DOHH2 (cell line): ENCODE measurements around the gene DHRS13.

Source experiments
- EZH2phosphoT487 ChIP-seq: fragments of 200-600 bp; sonication (generic); IDR thresholded peaks from 2 replicates; pipeline ENCODE4 v1.6.1; 2017; ENCODE audit warnings: borderline replicate concordance, mild to moderate bottlenecking, antibody characterized with exemption, low read length, moderate library complexity, mixed read lengths
- TF ChIP-seq, protein P1 (sequence below): fragments of 200-600 bp; sonication (generic); IDR thresholded peaks from one replicate; pipeline ENCODE4 v1.5.1; 2014; ENCODE audit warnings: antibody characterized with exemption, mild to moderate bottlenecking, low read depth, low read length; ENCODE audit not compliant: poor library complexity, severe bottlenecking

- TF ChIP-seq, protein P1, sequence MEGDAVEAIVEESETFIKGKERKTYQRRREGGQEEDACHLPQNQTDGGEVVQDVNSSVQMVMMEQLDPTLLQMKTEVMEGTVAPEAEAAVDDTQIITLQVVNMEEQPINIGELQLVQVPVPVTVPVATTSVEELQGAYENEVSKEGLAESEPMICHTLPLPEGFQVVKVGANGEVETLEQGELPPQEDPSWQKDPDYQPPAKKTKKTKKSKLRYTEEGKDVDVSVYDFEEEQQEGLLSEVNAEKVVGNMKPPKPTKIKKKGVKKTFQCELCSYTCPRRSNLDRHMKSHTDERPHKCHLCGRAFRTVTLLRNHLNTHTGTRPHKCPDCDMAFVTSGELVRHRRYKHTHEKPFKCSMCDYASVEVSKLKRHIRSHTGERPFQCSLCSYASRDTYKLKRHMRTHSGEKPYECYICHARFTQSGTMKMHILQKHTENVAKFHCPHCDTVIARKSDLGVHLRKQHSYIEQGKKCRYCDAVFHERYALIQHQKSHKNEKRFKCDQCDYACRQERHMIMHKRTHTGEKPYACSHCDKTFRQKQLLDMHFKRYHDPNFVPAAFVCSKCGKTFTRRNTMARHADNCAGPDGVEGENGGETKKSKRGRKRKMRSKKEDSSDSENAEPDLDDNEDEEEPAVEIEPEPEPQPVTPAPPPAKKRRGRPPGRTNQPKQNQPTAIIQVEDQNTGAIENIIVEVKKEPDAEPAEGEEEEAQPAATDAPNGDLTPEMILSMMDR, result no peak
- TF ChIP-seq EZH2phosphoT487, result no peak
These were observed 3.6 kb downstream of the DHRS13 start for GRCh38 chr17:28899212-28899815.
